H1 (cell line): ENCODE measurements around the gene FSTL4. TPM values are rescaled to one million over a fixed set of nuclear protein-coding genes. Genes with fewer than 3 reads are reported as not detected.

Experiments
- CTCF ChIA-PET: fragments of 300-600 bp; sonication (Branson Sonifier 250); formaldehyde crosslinking; loops from one replicate; lab custom pipeline; 2021; ENCODE audit not compliant: partially characterized antibody; lab: Charles Lee
- POLR2A ChIA-PET: fragments of 300-600 bp; sonication (Branson Sonifier 250); formaldehyde crosslinking; loops from one replicate; lab custom pipeline; 2021; ENCODE audit warnings: inconsistent platforms; ENCODE audit not compliant: partially characterized antibody; lab: Charles Lee
- DNase-seq, 2 experiments: peaks; one replicate each; pipeline versions ENCODE4 v3.0.0 to v3.0.0-alpha.2; 2010 to 2022; ENCODE audit warnings: low spot score in 2 of 2, low read depth in 1 of 2, mixed read lengths in 1 of 2
- FAIRE-seq: peaks from 2 replicates; lab custom pipeline; 2011; peaks lifted over from hg19 to GRCh38; lab: Jason Lieb, UNC
- H2AFZ ChIP-seq: 2 replicates; pipeline ENCODE4 v1.8.1; 2012; ENCODE audit warnings: low read length, inconsistent platforms
- H2AK5ac ChIP-seq: 2 replicates; pipeline ENCODE4 v1.6.1; 2013; ENCODE audit warnings: low read depth, low read length
- H2BK120ac ChIP-seq: replicated peaks from 2 replicates; pipeline ENCODE3; 2013; ENCODE audit warnings: low read depth, low read length, inconsistent platforms
- H2BK12ac ChIP-seq: 2 replicates; pipeline ENCODE4 v1.6.1; 2013; ENCODE audit warnings: low read depth, low read length
- H2BK15ac ChIP-seq: 2 replicates; pipeline ENCODE4 v1.6.1; 2013; ENCODE audit warnings: low read length
- H2BK20ac ChIP-seq: 2 replicates; pipeline ENCODE4 v1.6.1; 2013; ENCODE audit warnings: low read length
- H2BK5ac ChIP-seq: 2 replicates; pipeline ENCODE4 v1.6.1; 2013; ENCODE audit warnings: low read depth, low read length
- H3K14ac ChIP-seq: 2 replicates; pipeline ENCODE4 v1.6.1; 2013; ENCODE audit warnings: inconsistent platforms; ENCODE audit not compliant: insufficient read length
- H3K18ac ChIP-seq: 2 replicates; pipeline ENCODE4 v1.6.1; 2013; ENCODE audit warnings: low read length; ENCODE audit errors: extremely low read depth
- H3K23ac ChIP-seq: 2 replicates; pipeline ENCODE4 v1.6.1; 2013; ENCODE audit warnings: inconsistent platforms; ENCODE audit not compliant: insufficient read length
- H3K23me2 ChIP-seq: 2 replicates; pipeline ENCODE4 v1.6.1; 2013; ENCODE audit warnings: low read depth, low read length
- H3K27ac ChIP-seq: 2 replicates; pipeline ENCODE4 v1.6.1; 2011; ENCODE audit warnings: low read depth, low read length, inconsistent platforms
- H3K27me3 ChIP-seq, 4 experiments: replicated peaks in 1 of 4; 1 replicate in 1 of 4; 2 replicates in 3 of 4; pipeline versions ENCODE4 v1.6.1 to v1.8.1; 2011 to 2013; ENCODE audit warnings: low read length in 3 of 4, mild to moderate bottlenecking in 3 of 4, inconsistent platforms in 2 of 4, mixed read lengths in 2 of 4, moderate library complexity in 1 of 4; ENCODE audit not compliant: control insufficient read depth in 3 of 4, insufficient read depth in 3 of 4; ENCODE audit errors: extremely low read depth in 1 of 4
- H3K36me3 ChIP-seq, 4 experiments: 2 replicates each; pipeline versions ENCODE4 v1.6.1 to v1.8.1; 2011 to 2013; ENCODE audit warnings: mild to moderate bottlenecking in 4 of 4, low read length in 3 of 4, moderate library complexity in 2 of 4, control low read depth in 1 of 4, inconsistent platforms in 1 of 4; ENCODE audit not compliant: insufficient read depth in 4 of 4, control insufficient read depth in 2 of 4
- H3K4ac ChIP-seq: replicated peaks from 2 replicates; pipeline ENCODE3; 2013; ENCODE audit warnings: low read length, low read depth, mixed read lengths, inconsistent platforms; ENCODE audit not compliant: insufficient read length
- H3K4me1 ChIP-seq, 4 experiments: replicated peaks in 1 of 4; 1 replicate in 1 of 4; 2 replicates in 3 of 4; pipeline versions ENCODE4 v1.6.1 to v1.8.1; 2011 to 2013; ENCODE audit warnings: low read length in 3 of 4, inconsistent platforms in 2 of 4, mixed read lengths in 1 of 4; ENCODE audit not compliant: insufficient read depth in 4 of 4, control insufficient read depth in 3 of 4
- H3K4me2 ChIP-seq, 2 experiments: 2 replicates each; pipeline versions ENCODE4 v1.6.1 to v1.8.1; 2011 to 2013; ENCODE audit warnings: low read depth in 2 of 2, low read length in 2 of 2, control low read depth in 1 of 2, inconsistent platforms in 1 of 2, mild to moderate bottlenecking in 1 of 2; ENCODE audit not compliant: insufficient read depth in 1 of 2
- H3K4me3 ChIP-seq, 4 experiments: fragments of 200-600, 300-600 bp in 1 of 4; sonication (generic), shearing (Covaris generic), sonication (Bioruptor Twin) in 1 of 4; 2 replicates each; pipeline versions ENCODE4 v1.5.1 to v1.8.1; 2011 to 2016; ENCODE audit warnings: low read length in 4 of 4, low read depth in 3 of 4, control low read depth in 2 of 4, inconsistent platforms in 2 of 4, mild to moderate bottlenecking in 2 of 4, mixed read lengths in 1 of 4, moderate library complexity in 1 of 4; ENCODE audit not compliant: insufficient read depth in 2 of 4; ENCODE audit errors: extremely low read depth in 1 of 4
- H3K56ac ChIP-seq: replicated peaks from 2 replicates; pipeline ENCODE3; 2013; ENCODE audit warnings: low read depth, mild to moderate bottlenecking, mixed read lengths, low read length, inconsistent platforms; ENCODE audit not compliant: insufficient read length
- H3K79me1 ChIP-seq: 2 replicates; pipeline ENCODE4 v1.6.1; 2013; ENCODE audit warnings: low read depth, low read length, control low read depth
- H3K79me2 ChIP-seq, 2 experiments: 2 replicates each; pipeline versions ENCODE4 v1.6.1 to v1.8.1; 2012 to 2013; ENCODE audit warnings: low read length in 2 of 2, mild to moderate bottlenecking in 2 of 2, inconsistent platforms in 1 of 2; ENCODE audit not compliant: insufficient read depth in 2 of 2, control insufficient read depth in 1 of 2
- H3K9ac ChIP-seq, 4 experiments: replicated peaks in 1 of 4; 1 replicate in 1 of 4; 2 replicates in 3 of 4; pipeline versions ENCODE4 v1.6.1 to v1.8.1; 2011 to 2013; ENCODE audit warnings: low read depth in 3 of 4, low read length in 3 of 4, control low read depth in 2 of 4, mild to moderate bottlenecking in 2 of 4, moderate library complexity in 2 of 4, inconsistent platforms in 1 of 4; ENCODE audit errors: extremely low read depth in 1 of 4
- H3K9me3 ChIP-seq, 2 experiments: 2 replicates each; pipeline versions ENCODE4 v1.6.1 to v1.8.1; 2012 to 2013; ENCODE audit warnings: mild to moderate bottlenecking in 2 of 2, moderate library complexity in 2 of 2, control low read depth in 1 of 2, inconsistent platforms in 1 of 2, low read depth in 1 of 2, low read length in 1 of 2, mixed read lengths in 1 of 2; ENCODE audit not compliant: insufficient read depth in 2 of 2
- H4K20me1 ChIP-seq, 2 experiments: replicated peaks in 1 of 2; 2 replicates each; pipeline versions ENCODE3 to v1.8.1; 2011 to 2013; ENCODE audit warnings: inconsistent platforms in 2 of 2, low read length in 2 of 2, mild to moderate bottlenecking in 1 of 2; ENCODE audit not compliant: insufficient read depth in 2 of 2, control insufficient read depth in 1 of 2
- H4K5ac ChIP-seq: 2 replicates; pipeline ENCODE4 v1.6.1; 2013; ENCODE audit warnings: low read length, low read depth, mixed read lengths, inconsistent platforms; ENCODE audit not compliant: insufficient read length
- H4K8ac ChIP-seq: 2 replicates; pipeline ENCODE4 v1.8.0; 2013; ENCODE audit warnings: mild to moderate bottlenecking, moderate library complexity, low read length, inconsistent platforms; ENCODE audit not compliant: insufficient read depth; ENCODE audit errors: extremely low read depth
- H4K91ac ChIP-seq: replicated peaks from 2 replicates; pipeline ENCODE3; 2013; ENCODE audit warnings: low read length, mixed read lengths, inconsistent platforms; ENCODE audit not compliant: insufficient read length
- ASH2L ChIP-seq: fragments of 200-600, 300-600 bp; sonication (generic); IDR thresholded peaks from one replicate; pipeline ENCODE4 v1.7.1; 2017; ENCODE audit warnings: low read length
- BCL11A ChIP-seq, 2 experiments: IDR thresholded peaks; one replicate each; pipeline ENCODE4 v1.6.1; 2011; ENCODE audit warnings: low read depth in 2 of 2, low read length in 2 of 2, mild to moderate bottlenecking in 2 of 2
- BRCA1 ChIP-seq: IDR thresholded peaks from 2 replicates; pipeline ENCODE4 v1.6.1; 2012; ENCODE audit warnings: low read depth, low read length, improper control_type of control experiment
- CBX5 ChIP-seq: fragments of 300-800, 300-1000 bp; sonication (generic); IDR thresholded peaks from 2 replicates; pipeline ENCODE4 v1.7.1; 2016; ENCODE audit warnings: antibody characterized with exemption, low read length, low read depth
- CEBPB ChIP-seq: IDR thresholded peaks from 2 replicates; pipeline ENCODE4 v1.6.1; 2012; ENCODE audit warnings: low read depth, low read length
- HDAC2 ChIP-seq, 2 experiments: fragments of 300-600 bp in 1 of 2; sonication (generic) in 1 of 2; IDR thresholded peaks; 2 replicates each; pipeline ENCODE4 v1.6.1; 2011 to 2012; ENCODE audit warnings: low read depth in 2 of 2, low read length in 2 of 2, mild to moderate bottlenecking in 2 of 2, moderate library complexity in 2 of 2, borderline replicate concordance in 1 of 2, inconsistent platforms in 1 of 2
- KDM1A ChIP-seq: fragments of 200-600, 300-600 bp; sonication (generic); IDR thresholded peaks from 2 replicates; pipeline ENCODE4 v1.7.1; 2016; ENCODE audit warnings: mild to moderate bottlenecking, low read length, borderline replicate concordance
- MAFK ChIP-seq: IDR thresholded peaks from 2 replicates; pipeline ENCODE4 v1.6.1; 2012; ENCODE audit warnings: low read depth, mild to moderate bottlenecking, improper control_type of control experiment, low read length
- NANOG ChIP-seq: IDR thresholded peaks from 2 replicates; pipeline ENCODE4 v1.6.1; 2011; ENCODE audit warnings: low read length, low read depth, mild to moderate bottlenecking, inconsistent platforms; ENCODE audit not compliant: insufficient read depth, poor library complexity, severe bottlenecking
- POLR2AphosphoS5 ChIP-seq: IDR thresholded peaks from 2 replicates; pipeline ENCODE4 v1.6.1; 2011; ENCODE audit warnings: low read depth, low read length
- POU5F1 ChIP-seq: IDR thresholded peaks from 2 replicates; pipeline ENCODE4 v1.6.1; 2011; ENCODE audit warnings: low read depth, mild to moderate bottlenecking, low read length, moderate library complexity
- RAD21 ChIP-seq, 2 experiments: IDR thresholded peaks in 1 of 2; conservative IDR thresholded peaks in 1 of 2; 2 replicates each; pipeline ENCODE4 v1.6.1; 2011; ENCODE audit warnings: low read depth in 2 of 2, low read length in 2 of 2, improper control_type of control experiment in 1 of 2, inconsistent platforms in 1 of 2, mild to moderate bottlenecking in 1 of 2, moderate library complexity in 1 of 2
- SIN3A ChIP-seq, 2 experiments: IDR thresholded peaks in 1 of 2; conservative IDR thresholded peaks in 1 of 2; 2 replicates each; pipeline ENCODE4 v1.6.1; 2011 to 2012; ENCODE audit warnings: low read length in 2 of 2, improper control_type of control experiment in 1 of 2, low read depth in 1 of 2, mild to moderate bottlenecking in 1 of 2
- TBP ChIP-seq: IDR thresholded peaks from 2 replicates; pipeline ENCODE4 v1.6.1; 2011; ENCODE audit warnings: low read depth, low read length, improper control_type of control experiment
- WGBS, 2 experiments: shearing (Covaris generic) in 1 of 2; methylation state at CpG; one replicate each; pipeline versions ENCODE4 v1.1.6 to v1.1.7; 2013 to 2015; ENCODE audit warnings: low lambda C conversion rate in 2 of 2, mixed read lengths in 2 of 2, inconsistent platforms in 1 of 2, low coverage in 1 of 2, missing lambda C conversion rate in 1 of 2; ENCODE audit not compliant: insufficient replicate concordance in 2 of 2, insufficient coverage in 1 of 2, insufficient read length in 1 of 2; ENCODE audit errors: extremely low coverage in 1 of 2, missing lambda C conversion rate in 1 of 2; 5-methylcytosine and 5-hydroxymethylcytosine counted together
- polyA plus RNA-seq, 7 experiments: library from polyadenylated mRNA; depleted of rRNA in 3 of 7; stranded (reverse) in 5 of 7; unstranded in 2 of 7; fragments of >200 nt in 5 of 7; fragments of 200-250 nt in 2 of 7; gene quantifications; 1 replicate in 5 of 7; 2 replicates in 1 of 7; 4 replicates in 1 of 7; pipeline versions ENCODE4 v1.2.1 to v1.2.3, GENCODE V29; 2011 to 2013; ENCODE audit warnings: missing spikeins in 2 of 7, mixed read lengths in 2 of 7
- total RNA-seq: library from RNA; stranded (reverse); fragmentation: NEBNext Ultra II Directional; extraction: Animal tissue kit (Norgen Biotek cat#: 25700); gene quantifications from 2 replicates; pipeline ENCODE4 v1.2.1, GENCODE V29; 2021

Gene FSTL4
- total and polyA plus RNA-seq, 2 of the 8 experiments (the other 6 are each of a cell fraction or from before 2014, with no cell fraction given) = 3.1 to 4.1 TPM

DNA sequence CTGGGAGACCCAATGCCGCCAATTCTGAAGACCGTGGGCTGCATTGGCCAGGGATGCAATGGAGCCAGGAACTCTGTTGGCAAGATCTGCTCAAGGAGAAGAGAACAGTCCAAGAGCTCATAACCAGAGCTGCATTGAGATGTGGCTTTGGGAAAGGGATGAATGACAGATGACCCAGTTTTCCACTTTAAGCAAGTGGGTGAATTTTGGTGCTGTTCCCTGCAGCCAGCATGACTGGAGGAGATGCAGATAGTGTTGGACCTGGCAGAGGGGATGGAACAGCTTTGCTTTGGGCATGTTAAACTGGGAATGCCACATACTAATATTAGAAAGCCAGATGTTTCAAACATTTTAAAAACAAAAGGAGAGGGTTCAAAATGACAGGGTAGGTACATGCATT lies 143.1 kb downstream of the FSTL4 start:
- Histone ChIP-seq H3K23ac (no peak overlapping the region), H3K4ac (no peak overlapping the region), H4K91ac (no peak overlapping the region), H3K18ac (no peak overlapping the region), H3K56ac (no peak overlapping the region), H3K4me2 (peak overlapping the region in 1 of 2 experiments; percentile 34; a peak in 1 of 4 replicates), H3K23me2 (peaks cover 6% of the 10 kb centered on the region; the same call in 1 of the 2 replicates), H3K79me1 (peaks cover 3% of the 10 kb centered on the region; the same call in 1 of the 2 replicates), H2AFZ (no peak overlapping the region), H4K20me1 (peaks cover 0 to 4% of the 10 kb centered on the region in 2 experiments), H3K79me2 (no peaks in the 10 kb centered on the region), H3K27me3 (no peaks in the 10 kb centered on the region), H2BK20ac (no peak overlapping the region), H3K9me3 (no peaks in the 10 kb centered on the region), H3K36me3 (no peaks in the 10 kb centered on the region), H3K4me3 (no peak overlapping the region), H2AK5ac (no peak overlapping the region), H2BK5ac (no peak overlapping the region), H3K14ac (no peak overlapping the region), H2BK120ac (no peak overlapping the region), H4K5ac (no peak overlapping the region), H3K9ac (no peak overlapping the region), H2BK15ac (no peak overlapping the region), H4K8ac (no peak overlapping the region), H3K4me1 (peaks cover 0 to 14% (median 8%) of the 10 kb centered on the region in 4 experiments; a peak in 5 of 7 replicates), H3K27ac (no peak overlapping the region), H2BK12ac (no peak overlapping the region)
- 89% methylated on average over 2 of the region's 2 CpGs; no CpG with 5 or more reads in 1 of the 2 experiments for WGBS, 2 experiments
- TF ChIP-seq CBX5 (no peak), NANOG (no peak), BRCA1 (no peak), POLR2AphosphoS5 (no peak), SIN3A (conservative IDR thresholded peaks at IDR 0.05 in 1 of 2, IDR thresholded peaks at IDR 0.05 in 1 of 2; ENCODE audit: low read depth in 1 of 2, low read length in 2 of 2) (no peak), HDAC2 (IDR thresholded peaks at IDR 0.05; ENCODE audit: borderline replicate concordance in 1 of 2, low read depth in 2 of 2, low read length in 2 of 2) (no peak), BCL11A (IDR thresholded peaks at IDR 0.05; ENCODE audit: low read depth in 2 of 2, low read length in 2 of 2) (no peak), TBP (no peak), ASH2L (no peak), MAFK (no peak), POU5F1 (no peak), CEBPB (no peak), KDM1A (no peak), RAD21 (IDR thresholded peaks at IDR 0.05 in 1 of 2, conservative IDR thresholded peaks at IDR 0.05 in 1 of 2; ENCODE audit: low read depth in 2 of 2, low read length in 2 of 2) (no peak)
- DNase-seq = no peak
- CTCF ChIA-PET = interaction anchor here (0.6 to 2.9 kb wide), 7 partner anchors 9 to 378 kb away, joined by 3 to 17 read pairs (median 3); no protein-coding TSS in a partner anchor
- no peak for FAIRE-seq
- POLR2A ChIA-PET = no interaction called here
